Heart left ventricle (tissue), 13 donors: Measurements from ENCODE around the gene OGA.

Experiments used
- CTCF ChIP-seq, 12 donors: fragments of 200-600 bp; sonication (generic) in 4 of 12; IDR thresholded peaks; one replicate each; pipeline versions ENCODE4 v1.5.0 to v1.8.0; 2018 to 2022; ENCODE audit warnings: antibody characterized with exemption in 12 of 12, mild to moderate bottlenecking in 5 of 12
- POLR2A ChIP-seq, 2 donors: fragments of 450-650 bp; IDR thresholded peaks; one replicate each; pipeline ENCODE4 v1.6.1; 2017; ENCODE audit warnings: antibody characterized with exemption in 2 of 2, mild to moderate bottlenecking in 2 of 2, moderate library complexity in 2 of 2
- donor health status: ischemic (EF 13 %, LVEDD 7.1; RV severe dilation, severe dysfunction).
- donor health status: DM: no; HTN: yes; CAD: no.
- donor health status: DM: no; HTN: no; CAD: no.
- donor health status: ischemic (EF 25% LVEDD 6.9; RV normal size, moderate dysfunction).
- donor health status: ischemic (EF 25% LVEDD 5.7; RV mildly dilated, moderate dysfunction).
- donor health status: ischemic (EF 35%, LVEDD 5.7; RV mildly dilated, moderate dysfunction).
- donor health status: nonischemic (EF 11% LVEDD 7.7; RV severe dilation, severe dysfunction).
- donor health status: DM: yes; HTN: yes; CAD: no.
- donor health status: PGD.
- donor health status: ischemic (EF 29% LVEDD 5.4; RV normal size, mild dysfunction).
- donor health status: nonischemic (EF 23%, LVEDD 6.1; RV moderate dilation, normal function).

- TF ChIP-seq POLR2A (IDR thresholded peaks at IDR 0.05), result no peak
- no peak for TF ChIP-seq CTCF (IDR thresholded peaks at IDR 0.05)
Measured at GRCh38 chr10:101835362-101835761, 17.1 kb upstream of the OGA start.
